Upper lobe of left lung (tissue), 6 donors: ENCODE results near the gene PFDN5. TPM values are rescaled to one million over a fixed set of nuclear protein-coding genes. Genes with fewer than 3 reads are reported as not detected.

ENCODE experiments used
- ATAC-seq, 2 donors: fragments of 200-7000 bp; cut with Tn5 transposase; one replicate each; pipeline ENCODE4 v1.9.1; 2022; ENCODE audit warnings: mild to moderate bottlenecking in 2 of 2, moderate library complexity in 2 of 2; ENCODE audit not compliant: low FRiP score in 2 of 2
- DNase-seq, 2 donors: peaks; one replicate each; pipeline ENCODE4 v3.0.0-alpha.2; 2019 to 2020
- H3K27ac ChIP-seq, 4 donors: fragments of 200-600 bp; sonication (generic); one replicate each; pipeline ENCODE4 v1.5.1; 2016 to 2019
- H3K27me3 ChIP-seq, 4 donors: fragments of 200-600 bp; sonication (generic); one replicate each; pipeline ENCODE4 v1.5.1; 2017 to 2019
- H3K36me3 ChIP-seq, 4 donors: fragments of 200-600 bp; sonication (generic); one replicate each; pipeline ENCODE4 v1.5.1; 2016 to 2019
- H3K4me1 ChIP-seq, 4 donors: fragments of 200-600 bp; sonication (generic); one replicate each; pipeline ENCODE4 v1.5.1; 2018 to 2019
- H3K4me3 ChIP-seq, 4 donors: fragments of 200-600 bp; sonication (generic); one replicate each; pipeline ENCODE4 v1.5.1; 2017 to 2019; ENCODE audit warnings: mild to moderate bottlenecking in 2 of 4, moderate library complexity in 1 of 4
- H3K9me3 ChIP-seq, 4 donors: fragments of 200-600 bp; sonication (generic); one replicate each; pipeline ENCODE4 v1.5.1; 2018 to 2019
- CTCF ChIP-seq, 6 experiments: fragments of 450-650 bp in 4 of 6; fragments of 200-600 bp in 2 of 6; sonication (generic) in 2 of 6; IDR thresholded peaks; one replicate each; pipeline ENCODE4 v1.5.1; 2016 to 2019; ENCODE audit warnings: antibody characterized with exemption in 6 of 6
- EP300 ChIP-seq, 4 donors: sonication (generic); formaldehyde crosslinking; IDR thresholded peaks; one replicate each; pipeline ENCODE4 v1.5.1; 2017; ENCODE audit warnings: antibody characterized with exemption in 4 of 4, control low read depth in 2 of 4
- POLR2A ChIP-seq, 4 donors: fragments of 450-650 bp; IDR thresholded peaks; one replicate each; pipeline ENCODE4 v1.5.1; 2016 to 2017; ENCODE audit warnings: antibody characterized with exemption in 4 of 4, mild to moderate bottlenecking in 2 of 4
- POLR2AphosphoS5 ChIP-seq, 2 donors: sonication (generic); formaldehyde crosslinking; IDR thresholded peaks; one replicate each; pipeline ENCODE4 v1.5.1; 2017; ENCODE audit warnings: antibody characterized with exemption in 2 of 2
- WGBS, 2 donors: methylation state at CpG; one replicate each; pipeline ENCODE4 v1.1.5; 2017 to 2018; 5-methylcytosine and 5-hydroxymethylcytosine counted together
- total RNA-seq, 6 donors: library from RNA; depleted of rRNA in 4 of 6; stranded (reverse); fragments of >200 nt in 4 of 6; gene quantifications; one replicate each; pipeline versions ENCODE4 v1.1.0 to v1.2.1, GENCODE V29; 2016 to 2021
- donor health status: DM: no; HTN: no; CAD: no; lungs with moderate emphysema.
- donor health status: DM: no; HTN: yes; CAD: no; lungs with severe emphysema.

Gene PFDN5
- total RNA-seq, 6 donors from 2014 or later = 374 to 580 (median 445) TPM

GRCh38 chr12:53300187-53300586, 4.8 kb downstream of the PFDN5 start:
- Histone ChIP-seq H3K27ac (peak overlapping the region; percentile 65 to 92 (median 82)), H3K27me3 (no peaks in the 10 kb centered on the region), H3K4me1 (peaks cover 43 to 69% (median 46%) of the 10 kb centered on the region in 4 donors), H3K4me3 (peak overlapping the region; percentile 74 to 84 (median 82)), H3K36me3 (peaks cover 4 to 46% (median 21%) of the 10 kb centered on the region in 4 donors), H3K9me3 (no peaks in the 10 kb centered on the region)
- ATAC-seq (peak in 1 of 2 donors; percentile 4), DNase-seq (no peak)
- 2 to 3% methylated on average over 6 to 12 of the region's 12 CpGs for WGBS, 2 donors
- no peak for TF ChIP-seq CTCF (IDR thresholded peaks at IDR 0.05)
- TF ChIP-seq EP300 (IDR thresholded peaks at IDR 0.05) = no peak
- no peak for TF ChIP-seq POLR2AphosphoS5 (IDR thresholded peaks at IDR 0.05)
- TF ChIP-seq POLR2A (IDR thresholded peaks at IDR 0.05) = no peak

- H3K27ac ChIP-seq = no peak overlapping the region
- ATAC-seq (no peak), DNase-seq (no peak)
- no peaks in the 10 kb centered on the region for H3K27me3 ChIP-seq
- 98 to 100% methylated on average over 1 to 5 of the region's 5 CpGs for WGBS, 2 donors
- H3K4me3 ChIP-seq = no peak overlapping the region
- no peaks in the 10 kb centered on the region for H3K9me3 ChIP-seq
- H3K4me1 ChIP-seq = peaks cover 25 to 53% (median 26%) of the 10 kb centered on the region in 4 donors
- TF ChIP-seq CTCF (IDR thresholded peaks at IDR 0.05) (no peak), POLR2AphosphoS5 (IDR thresholded peaks at IDR 0.05) (no peak), EP300 (IDR thresholded peaks at IDR 0.05) (no peak), POLR2A (IDR thresholded peaks at IDR 0.05) (no peak)
- peaks cover 22 to 68% (median 46%) of the 10 kb centered on the region in 4 donors for H3K36me3 ChIP-seq
Measured at GRCh38 chr12:53302903-53303302, 7.6 kb downstream of the PFDN5 start.

DNA sequence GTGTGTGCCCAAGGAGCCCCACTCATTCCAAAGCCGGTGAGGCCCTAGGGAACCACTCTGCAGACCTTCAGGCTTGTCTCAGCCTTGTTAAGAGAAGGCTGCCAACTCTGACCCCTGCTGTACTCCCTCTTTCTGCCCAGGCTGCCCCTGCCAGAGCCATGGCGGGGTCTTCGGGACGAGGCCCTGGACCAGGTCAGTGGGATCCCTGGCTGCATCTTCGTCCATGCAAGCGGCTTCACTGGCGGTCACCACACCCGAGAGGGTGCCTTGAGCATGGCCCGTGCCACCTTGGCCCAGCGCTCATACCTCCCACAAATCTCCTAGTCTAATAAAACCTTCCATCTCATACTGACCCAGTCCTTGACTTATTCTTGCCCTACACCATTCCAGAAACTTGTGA, 11.5 kb downstream of the PFDN5 start:
- WGBS, 2 donors = 98 to 100% methylated on average over 5 to 7 of the region's 10 CpGs

DNA sequence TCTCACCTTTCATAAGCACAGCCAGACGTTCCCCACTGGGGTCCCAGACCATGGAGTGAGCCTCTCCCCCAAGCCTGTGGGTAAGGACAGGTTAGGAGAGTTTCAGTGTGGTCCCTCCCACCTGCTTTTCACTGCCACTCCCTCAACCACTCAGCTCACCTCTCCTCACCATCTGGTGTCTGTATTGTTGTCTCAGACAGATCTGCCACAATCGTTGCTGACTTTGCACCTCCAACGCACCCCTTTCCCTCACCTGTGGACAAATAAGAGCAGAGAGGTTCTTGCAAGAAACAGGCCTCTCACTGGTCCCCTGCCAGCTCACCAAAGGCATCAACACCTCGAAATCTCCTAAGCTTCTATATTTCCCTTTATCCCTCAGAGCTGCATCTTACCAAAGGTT, 12.9 kb downstream of the PFDN5 start:
- TF ChIP-seq CTCF (IDR thresholded peaks at IDR 0.05) (no peak), POLR2A (IDR thresholded peaks at IDR 0.05) (no peak), EP300 (IDR thresholded peaks at IDR 0.05) (no peak), POLR2AphosphoS5 (IDR thresholded peaks at IDR 0.05) (no peak)
- Histone ChIP-seq H3K4me3 (no peak overlapping the region), H3K36me3 (peaks cover 22 to 75% (median 63%) of the 10 kb centered on the region in 4 donors), H3K9me3 (no peaks in the 10 kb centered on the region), H3K27me3 (no peaks in the 10 kb centered on the region), H3K4me1 (peaks cover 0 to 2% (median 0%) of the 10 kb centered on the region in 4 donors), H3K27ac (no peak overlapping the region)
- DNase-seq = no peak
- ATAC-seq = no peak
- 73 to 74% methylated on average over 3 to 4 of the region's 4 CpGs for WGBS, 2 donors

More for the DNA sequence above, 11.5 kb downstream of the PFDN5 start:
- peaks cover 3 to 17% (median 4%) of the 10 kb centered on the region in 4 donors for H3K4me1 ChIP-seq
- H3K27me3 ChIP-seq = no peaks in the 10 kb centered on the region
- H3K9me3 ChIP-seq = no peaks in the 10 kb centered on the region
- ATAC-seq = peak in 1 of 2 donors; percentile 28
- H3K36me3 ChIP-seq = peaks cover 23 to 87% (median 65%) of the 10 kb centered on the region in 4 donors
- TF ChIP-seq EP300 (IDR thresholded peaks at IDR 0.05) = no peak
- no peak for TF ChIP-seq POLR2A (IDR thresholded peaks at IDR 0.05)
- TF ChIP-seq CTCF (IDR thresholded peaks at IDR 0.05) = no peak
- no peak for TF ChIP-seq POLR2AphosphoS5 (IDR thresholded peaks at IDR 0.05)
- no peak for DNase-seq
- H3K27ac ChIP-seq = no peak overlapping the region
- H3K4me3 ChIP-seq = no peak overlapping the region

DNA sequence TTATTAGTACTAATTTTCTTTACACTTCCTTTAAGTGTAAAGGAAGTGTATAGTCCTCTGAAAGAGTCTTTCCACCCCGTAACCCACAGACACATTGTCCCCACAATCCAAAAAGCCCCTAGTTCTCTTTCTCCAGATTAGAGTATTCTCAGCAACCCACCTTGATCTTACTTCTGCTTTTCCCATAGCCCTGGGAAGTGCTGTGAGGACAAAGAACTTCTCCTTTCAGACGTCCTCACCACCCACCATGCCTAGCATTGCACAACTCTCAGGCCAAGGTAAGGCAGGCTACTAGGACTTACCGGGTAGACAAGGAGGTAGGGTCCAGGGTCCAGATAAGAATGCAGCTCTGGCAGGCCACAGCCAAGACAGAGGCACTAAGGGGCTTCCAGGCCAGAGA, 18.7 kb downstream of the PFDN5 start:
- ATAC-seq (no peak), DNase-seq (no peak)
- Histone ChIP-seq H3K9me3 (no peaks in the 10 kb centered on the region), H3K27me3 (no peaks in the 10 kb centered on the region), H3K4me3 (no peak overlapping the region), H3K36me3 (peaks cover 11 to 75% (median 55%) of the 10 kb centered on the region in 4 donors), H3K4me1 (no peaks in the 10 kb centered on the region), H3K27ac (no peak overlapping the region)
- TF ChIP-seq CTCF (IDR thresholded peaks at IDR 0.05) (no peak), POLR2AphosphoS5 (IDR thresholded peaks at IDR 0.05) (no peak), EP300 (IDR thresholded peaks at IDR 0.05) (no peak), POLR2A (IDR thresholded peaks at IDR 0.05) (no peak)
- 61 to 76% methylated on average over 2 of the region's 3 CpGs for WGBS, 2 donors
